Endothelial cell of umbilical vein (primary cell): ENCODE measurements around the gene BSPRY.

Experiments used
- CTCF ChIP-seq, 2 donors: IDR thresholded peaks; 1 replicate in 1 of 2; 2 replicates in 1 of 2; pipeline ENCODE4 v1.5.1; 2011; ENCODE audit warnings: low read length in 2 of 2, mild to moderate bottlenecking in 2 of 2, moderate library complexity in 2 of 2, control low read depth in 1 of 2, inconsistent platforms in 1 of 2, low read depth in 1 of 2; ENCODE audit not compliant: insufficient read depth in 1 of 2; ENCODE audit errors: extremely low read depth in 1 of 2
- EZH2 ChIP-seq: IDR thresholded peaks from 2 replicates; pipeline ENCODE4 v1.6.1; 2012; ENCODE audit warnings: borderline replicate concordance, low read depth, mild to moderate bottlenecking, moderate library complexity, low read length, inconsistent platforms; ENCODE audit not compliant: severe bottlenecking
- MAX ChIP-seq: IDR thresholded peaks from 2 replicates; pipeline ENCODE4 v1.6.1; 2011; ENCODE audit not compliant: insufficient read depth, insufficient read length
- MYC ChIP-seq: IDR thresholded peaks from one replicate; pipeline ENCODE4 v1.6.1; 2011; ENCODE audit warnings: mild to moderate bottlenecking, low read depth, low read length
- POLR2A ChIP-seq: IDR thresholded peaks from 2 replicates; pipeline ENCODE4 v1.6.1; 2012; ENCODE audit warnings: low read depth, mild to moderate bottlenecking, control low read depth, low read length
- POLR2AphosphoS5 ChIP-seq: IDR thresholded peaks from 2 replicates; pipeline ENCODE4 v1.6.1; 2012; ENCODE audit warnings: low read depth, mild to moderate bottlenecking, control low read depth, low read length, moderate library complexity; ENCODE audit not compliant: insufficient read depth

DNA sequence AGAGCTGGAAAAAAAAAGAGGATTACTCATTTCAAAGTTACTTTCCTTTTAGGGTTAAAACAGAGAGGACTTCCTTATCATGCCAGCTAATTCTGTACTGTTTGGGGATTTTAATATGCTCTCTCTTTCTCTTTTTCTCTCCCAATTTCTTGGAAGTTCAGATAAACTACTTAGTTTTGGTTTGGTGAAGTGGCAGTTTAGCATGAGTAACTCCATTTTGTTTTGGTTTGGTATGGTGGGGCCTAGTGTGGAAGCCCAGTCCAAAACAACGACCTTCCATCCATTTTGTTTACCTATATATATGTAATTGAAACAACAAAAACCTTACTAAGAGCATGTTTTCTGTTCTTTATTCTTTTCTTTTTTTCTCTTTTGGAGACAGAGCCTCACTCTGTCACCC, 3.7 kb upstream of the BSPRY start:
- TF ChIP-seq POLR2AphosphoS5, result no peak
- TF ChIP-seq CTCF (IDR thresholded peaks at IDR 0.05; ENCODE audit: extremely low read depth in 1 of 2, insufficient read depth in 1 of 2, low read depth in 1 of 2, low read length in 2 of 2), result no peak
- no peak for TF ChIP-seq POLR2A
- TF ChIP-seq EZH2, result no peak
- no peak for TF ChIP-seq MYC
- no peak for TF ChIP-seq MAX
